OCI-LY1 (cell line): ENCODE results near the gene RNMT.
A peak's percentile ranks its signal among the peaks of the same experiment; 100 is the strongest.
"Not testable (repeated sequence)": the region's sequence is repeated elsewhere in the genome, so short reads cannot be mapped to it uniquely, and the experiment has no call there.

Source experiments
- H2AFZ ChIP-seq: fragments of 200-600 bp; sonication (generic), shearing (Covaris generic); 2 replicates; pipeline ENCODE4 v1.6.0; 2014; ENCODE audit warnings: antibody characterized with exemption, mild to moderate bottlenecking, low read length
- H3F3A ChIP-seq: fragments of 200-600 bp; sonication (generic), shearing (Covaris generic); 2 replicates; pipeline ENCODE4 v1.6.0; 2014; ENCODE audit warnings: mild to moderate bottlenecking, antibody characterized with exemption, low read length, moderate library complexity; ENCODE audit not compliant: insufficient read depth
- H3K27ac ChIP-seq: fragments of 200-600 bp; sonication (generic); 2 replicates; pipeline ENCODE4 v1.5.1; 2014; ENCODE audit warnings: low read length, mixed run types, mild to moderate bottlenecking, low read depth; ENCODE audit not compliant: poor library complexity, severe bottlenecking
- H3K27me3 ChIP-seq: fragments of 200-600 bp; sonication (generic); 2 replicates; pipeline ENCODE4 v1.6.0; 2014; ENCODE audit warnings: antibody characterized with exemption, mild to moderate bottlenecking, low read length, moderate library complexity; ENCODE audit not compliant: insufficient read depth
- H3K36me3 ChIP-seq: fragments of 200-600 bp; sonication (generic); 2 replicates; pipeline ENCODE4 v1.6.1; 2014; ENCODE audit warnings: mild to moderate bottlenecking, antibody characterized with exemption, low read length, moderate library complexity, mixed read lengths; ENCODE audit not compliant: insufficient read depth
- H3K4me1 ChIP-seq: fragments of 200-600 bp; sonication (generic); 2 replicates; pipeline ENCODE4 v1.5.1; 2014; ENCODE audit warnings: mild to moderate bottlenecking, low read length, moderate library complexity; ENCODE audit not compliant: insufficient read depth, severe bottlenecking
- H3K4me2 ChIP-seq: fragments of 200-600 bp; sonication (generic), shearing (Covaris generic); 2 replicates; pipeline ENCODE4 v1.6.1; 2014; ENCODE audit warnings: low read length
- H3K4me3 ChIP-seq: fragments of 200-600 bp; sonication (generic); 2 replicates; pipeline ENCODE4 v1.5.1; 2014; ENCODE audit warnings: low read length, low read depth, mild to moderate bottlenecking, mixed read lengths; ENCODE audit not compliant: poor library complexity, severe bottlenecking
- H3K79me2 ChIP-seq: fragments of 200-600 bp; shearing (Covaris generic); 2 replicates; pipeline ENCODE4 v1.6.1; 2016; ENCODE audit warnings: mixed run types, low read length, mixed read lengths; ENCODE audit not compliant: insufficient read depth
- H3K9ac ChIP-seq: fragments of 200-600 bp; sonication (generic), shearing (Covaris generic); 2 replicates; pipeline ENCODE4 v1.6.1; 2014; ENCODE audit warnings: mild to moderate bottlenecking, low read length, mixed read lengths
- H3K9me2 ChIP-seq: fragments of 200-600 bp; sonication (generic), shearing (Covaris generic); 2 replicates; pipeline ENCODE4 v1.6.1; 2014; ENCODE audit warnings: low read depth, mild to moderate bottlenecking, low read length, mixed read lengths
- H3K9me3 ChIP-seq: fragments of 200-600 bp; shearing (Covaris generic); 2 replicates; pipeline ENCODE4 v1.6.1; 2014; ENCODE audit warnings: low read length, mixed read lengths
- H4K20me1 ChIP-seq: fragments of 200-600 bp; sonication (generic), shearing (Covaris generic); 2 replicates; pipeline ENCODE4 v1.6.0; 2016; ENCODE audit warnings: mild to moderate bottlenecking, low read length; ENCODE audit not compliant: insufficient read depth
- CTCF ChIP-seq: fragments of 200-600 bp; sonication (generic), shearing (Covaris generic); IDR thresholded peaks from 2 replicates; pipeline ENCODE4 v1.5.1; 2017; ENCODE audit warnings: mild to moderate bottlenecking, antibody characterized with exemption, low read length, moderate library complexity, mixed read lengths
- EZH2 ChIP-seq: fragments of 200-600 bp; sonication (generic), shearing (Covaris generic); IDR thresholded peaks from 2 replicates; pipeline ENCODE4 v1.8.0; 2017; ENCODE audit warnings: borderline replicate concordance, mixed run types, mild to moderate bottlenecking, antibody characterized with exemption, low read length, moderate library complexity, mixed read lengths

The RNMT gene

GRCh38 chr18:13726232-13726971 lies at the start of gene RNMT, which contains the start of gene FAM210A:
RNMT (plus strand) TSS chr18:13726673; CDS start chr18:13731518, 4,845 bp downstream.
FAM210A (minus strand) TSS chr18:13726558; CDS start chr18:13682077, 44,481 bp downstream.
- H3K9ac ChIP-seq = peak within 1 kb of the TSS; percentile 82
- peak; percentile 47; the same call in 1 of the 2 replicates for TF ChIP-seq CTCF
- TF ChIP-seq EZH2 = no peak
- peak within 1 kb of the TSS; percentile 73 for H3K4me3 ChIP-seq
- H3K27me3 ChIP-seq = no peaks in the 10 kb centered on the region
- H3F3A ChIP-seq = no peaks in the 10 kb centered on the region
- H3K27ac ChIP-seq = peak within 1 kb of the TSS; percentile 34
- no peaks in the 10 kb centered on the region for H3K9me3 ChIP-seq
- peaks cover 17% of the 10 kb centered on the region for H3K36me3 ChIP-seq
- no peaks in the 10 kb centered on the region for H3K9me2 ChIP-seq
- peaks cover 42% of the 10 kb centered on the region for H3K4me1 ChIP-seq
- peaks cover 90% of the 10 kb centered on the region for H3K79me2 ChIP-seq
- H3K4me2 ChIP-seq = peak within 1 kb of the TSS; percentile 95
- H4K20me1 ChIP-seq = no peaks in the 10 kb centered on the region
- 0 out of 2 replicates have a peak within 1 kb of the TSS, but pooled peaks have one; percentile 3 for H2AFZ ChIP-seq

- H3K9me3 ChIP-seq, H3K9me2 ChIP-seq, H3K9ac ChIP-seq, H3K27ac ChIP-seq, H3K4me1 ChIP-seq, H3K4me3 ChIP-seq, H3K4me2 ChIP-seq, H2AFZ ChIP-seq, H3F3A ChIP-seq, H3K79me2 ChIP-seq, H4K20me1 ChIP-seq, H3K27me3 ChIP-seq: not testable (repeated sequence)
- peaks cover 11% of the 10 kb centered on the region; the same call in 1 of the 2 replicates for H3K36me3 ChIP-seq
Observed at GRCh38 chr18:13677350-13677749, 49.1 kb upstream of the RNMT start.

GRCh38 chr18:13680612-13681011 lies 45.9 kb upstream of the RNMT start:
- no peak for TF ChIP-seq EZH2
- TF ChIP-seq CTCF = peak; percentile 98
- Histone ChIP-seq H3K9ac (no peak overlapping the region), H3K27me3 (no peaks in the 10 kb centered on the region), H3K27ac (no peak overlapping the region), H3F3A (0 out of 2 replicates have a peak, but pooled peaks cover 3% of the 10 kb centered on the region), H3K4me3 (no peak overlapping the region), H3K4me1 (no peaks in the 10 kb centered on the region), H3K4me2 (no peak overlapping the region), H3K79me2 (peaks cover 37% of the 10 kb centered on the region), H3K9me2 (no peaks in the 10 kb centered on the region), H2AFZ (no peak overlapping the region), H3K36me3 (peaks cover 11% of the 10 kb centered on the region; the same call in 1 of the 2 replicates), H4K20me1 (no peaks in the 10 kb centered on the region), H3K9me3 (no peaks in the 10 kb centered on the region)
